Measurements from ENCODE around the gene KCNJ6.

KCNJ6 gene

GRCh38 chr21:37903396-37903795, 12.9 kb downstream of the KCNJ6 start:
- DNase-seq: no peak

- no peak for DNase-seq
Observed at GRCh38 chr21:37899146-37899545, 17.1 kb downstream of the KCNJ6 start.

- DNase-seq: no peak
Observed at GRCh38 chr21:37896788-37897187, 19.5 kb downstream of the KCNJ6 start.

GRCh38 chr21:37891972-37892371, 24.3 kb downstream of the KCNJ6 start:
- no peak for DNase-seq

GRCh38 chr21:37888659-37889058, 27.6 kb downstream of the KCNJ6 start:
- no peak for DNase-seq

- DNase-seq: no peak
Observed at GRCh38 chr21:37886726-37887299, 29.4 kb downstream of the KCNJ6 start.

GRCh38 chr21:37886120-37886519, 30.1 kb downstream of the KCNJ6 start:
- no peak for DNase-seq

- DNase-seq: no peak
Observed at GRCh38 chr21:37878946-37879660, 37.2 kb downstream of the KCNJ6 start.

- DNase-seq: peak; percentile 28
Observed at GRCh38 chr21:37877888-37878684, 38.2 kb downstream of the KCNJ6 start.

- no peak for DNase-seq
Observed at GRCh38 chr21:37877171-37877570, 39.1 kb downstream of the KCNJ6 start.

GRCh38 chr21:37876561-37876960, 39.7 kb downstream of the KCNJ6 start:
- DNase-seq: no peak

GRCh38 chr21:37874904-37875780, 41.1 kb downstream of the KCNJ6 start:
- DNase-seq: no peak

GRCh38 chr21:37874481-37874880, 41.8 kb downstream of the KCNJ6 start:
- DNase-seq: no peak

- no peak for DNase-seq
Observed at GRCh38 chr21:37873655-37874054, 42.6 kb downstream of the KCNJ6 start.

- no peak for DNase-seq
Observed at GRCh38 chr21:37871121-37871862, 45.0 kb downstream of the KCNJ6 start.

- no peak for DNase-seq
Observed at GRCh38 chr21:37870221-37870620, 46.0 kb downstream of the KCNJ6 start.

- no peak for DNase-seq
Observed at GRCh38 chr21:37869661-37870060, 46.6 kb downstream of the KCNJ6 start.

GRCh38 chr21:37868446-37869295, 47.6 kb downstream of the KCNJ6 start:
- DNase-seq: no peak

- no peak for DNase-seq
Observed at GRCh38 chr21:37866027-37866426, 50.2 kb downstream of the KCNJ6 start.

GRCh38 chr21:37865156-37865555, 51.1 kb downstream of the KCNJ6 start:
- DNase-seq: no peak

GRCh38 chr21:37863842-37864241, 52.4 kb downstream of the KCNJ6 start:
- peak; percentile 27 for DNase-seq
